Lower lobe of right lung (tissue), 2 donors: ENCODE measurements around the gene ARID1B. TPM values are rescaled to one million over a fixed set of nuclear protein-coding genes. Genes with fewer than 3 reads are reported as not detected.
A peak's percentile ranks its signal among the peaks of the same experiment; 100 is the strongest.

Experiments used
- ATAC-seq, 2 donors: fragments of 200-7000 bp; cut with Tn5 transposase; one replicate each; pipeline ENCODE4 v1.9.1; 2020 to 2022; ENCODE audit warnings: mild to moderate bottlenecking in 2 of 2, moderate library complexity in 2 of 2
- DNase-seq: peaks from one replicate; pipeline ENCODE4 v3.0.0-alpha.2; 2020
- H3K27ac ChIP-seq: fragments of 200-600 bp; one replicate; pipeline ENCODE4 v1.8.0; 2022
- H3K27me3 ChIP-seq: fragments of 200-600 bp; one replicate; pipeline ENCODE4 v1.8.0; 2022; ENCODE audit warnings: low read depth
- H3K36me3 ChIP-seq: fragments of 200-600 bp; one replicate; pipeline ENCODE4 v1.8.0; 2022; ENCODE audit warnings: mild to moderate bottlenecking
- H3K4me1 ChIP-seq: fragments of 200-600 bp; one replicate; pipeline ENCODE4 v1.8.0; 2022
- H3K4me3 ChIP-seq: fragments of 200-600 bp; one replicate; pipeline ENCODE4 v1.8.0; 2022; ENCODE audit warnings: mild to moderate bottlenecking
- H3K9me3 ChIP-seq: fragments of 200-600 bp; one replicate; pipeline ENCODE4 v1.8.0; 2022
- intact Hi-C: fragments of 100-400 bp; cut with DNase I; formaldehyde crosslinking; loops from one replicate; pipeline ENCODE4 v1.11.0; 2022
- total RNA-seq: library from RNA; stranded (reverse); fragmentation: NEBNext Ultra II Directional; extraction: Animal tissue kit (Norgen Biotek cat#: 25700); gene quantifications from one replicate; pipeline ENCODE4 v1.2.1, GENCODE V29; 2021
- TF ChIP-seq, protein P1 (sequence below): fragments of 200-600 bp; IDR thresholded peaks from one replicate; pipeline ENCODE4 v1.8.0; 2022; ENCODE audit warnings: antibody characterized with exemption, mild to moderate bottlenecking
- donor health status: DM: no; HTN: yes; CAD: no; lungs with severe emphysema.

Gene ARID1B
- total RNA-seq, 1 donor from 2014 or later = 95.5 TPM

GRCh38 chr6:156828280-156828703, 51.1 kb downstream of the ARID1B start:
- Histone ChIP-seq H3K27me3 (no peaks in the 10 kb centered on the region), H3K9me3 (no peaks in the 10 kb centered on the region), H3K4me1 (peaks cover 71% of the 10 kb centered on the region), H3K27ac (peak overlapping the region; percentile 48), H3K4me3 (no peak overlapping the region), H3K36me3 (peaks cover 13% of the 10 kb centered on the region)
- DNase-seq = no peak
- TF ChIP-seq, protein P1, sequence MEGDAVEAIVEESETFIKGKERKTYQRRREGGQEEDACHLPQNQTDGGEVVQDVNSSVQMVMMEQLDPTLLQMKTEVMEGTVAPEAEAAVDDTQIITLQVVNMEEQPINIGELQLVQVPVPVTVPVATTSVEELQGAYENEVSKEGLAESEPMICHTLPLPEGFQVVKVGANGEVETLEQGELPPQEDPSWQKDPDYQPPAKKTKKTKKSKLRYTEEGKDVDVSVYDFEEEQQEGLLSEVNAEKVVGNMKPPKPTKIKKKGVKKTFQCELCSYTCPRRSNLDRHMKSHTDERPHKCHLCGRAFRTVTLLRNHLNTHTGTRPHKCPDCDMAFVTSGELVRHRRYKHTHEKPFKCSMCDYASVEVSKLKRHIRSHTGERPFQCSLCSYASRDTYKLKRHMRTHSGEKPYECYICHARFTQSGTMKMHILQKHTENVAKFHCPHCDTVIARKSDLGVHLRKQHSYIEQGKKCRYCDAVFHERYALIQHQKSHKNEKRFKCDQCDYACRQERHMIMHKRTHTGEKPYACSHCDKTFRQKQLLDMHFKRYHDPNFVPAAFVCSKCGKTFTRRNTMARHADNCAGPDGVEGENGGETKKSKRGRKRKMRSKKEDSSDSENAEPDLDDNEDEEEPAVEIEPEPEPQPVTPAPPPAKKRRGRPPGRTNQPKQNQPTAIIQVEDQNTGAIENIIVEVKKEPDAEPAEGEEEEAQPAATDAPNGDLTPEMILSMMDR = no peak
- ATAC-seq = peak; percentile 58 to 69
- intact Hi-C loops = no loop called here

DNA sequence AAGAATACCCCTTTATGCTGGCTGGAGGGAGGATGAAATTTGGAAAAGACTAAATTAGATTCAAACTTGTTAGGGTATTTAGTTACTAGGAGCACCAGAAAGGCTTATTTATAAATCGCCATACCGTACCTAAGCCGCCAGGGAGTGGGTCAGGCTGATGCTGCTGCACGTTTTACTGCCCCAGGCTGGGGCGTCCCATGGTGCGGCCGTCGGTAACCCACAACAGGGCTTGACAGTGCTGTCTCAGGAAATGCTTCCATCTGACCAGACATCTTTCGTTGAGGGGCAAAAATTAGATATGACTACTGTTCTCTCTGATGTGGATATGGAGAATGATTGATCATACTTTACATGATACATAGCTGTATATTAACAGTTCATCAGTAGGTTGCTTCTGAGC, 52.9 kb downstream of the ARID1B start:
- DNase-seq = no peak

DNA sequence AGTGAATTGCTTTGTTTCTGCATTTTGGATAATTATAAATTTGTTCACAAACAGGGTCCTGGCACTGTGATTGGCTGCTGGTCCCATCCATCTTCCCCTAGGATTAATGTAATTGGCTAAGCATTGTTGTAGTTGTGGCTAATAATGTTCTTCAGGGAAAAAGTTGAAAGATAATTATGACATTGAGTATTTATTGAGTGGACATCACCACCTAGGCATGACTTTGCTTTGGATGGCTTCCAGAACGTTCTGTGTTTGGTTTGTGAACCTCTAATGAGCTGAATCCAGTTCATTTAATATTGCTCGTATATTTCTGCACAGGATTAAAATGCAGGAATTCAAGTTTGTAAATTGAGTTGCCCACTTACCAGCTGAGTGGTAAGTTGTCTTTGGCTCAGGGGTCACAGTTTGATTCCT, 55.1 kb downstream of the ARID1B start:
- Histone ChIP-seq H3K4me1 (peaks cover 43% of the 10 kb centered on the region), H3K4me3 (no peak overlapping the region), H3K27ac (peak overlapping the region; percentile 5), H3K9me3 (no peaks in the 10 kb centered on the region), H3K36me3 (peaks cover 24% of the 10 kb centered on the region), H3K27me3 (no peaks in the 10 kb centered on the region)
- TF ChIP-seq, protein P1 = no peak
- no peak for DNase-seq
- ATAC-seq = peak in 1 of 2 donors; percentile 62
- intact Hi-C loops = no loop called here

More for the DNA sequence above, 52.9 kb downstream of the ARID1B start:
- Histone ChIP-seq H3K4me3 (no peak overlapping the region), H3K27ac (no peak overlapping the region), H3K9me3 (no peaks in the 10 kb centered on the region), H3K27me3 (no peaks in the 10 kb centered on the region), H3K4me1 (peaks cover 63% of the 10 kb centered on the region), H3K36me3 (peaks cover 13% of the 10 kb centered on the region)
- TF ChIP-seq, protein P1 = no peak
- intact Hi-C loops = no loop called here
- no peak for ATAC-seq

DNA sequence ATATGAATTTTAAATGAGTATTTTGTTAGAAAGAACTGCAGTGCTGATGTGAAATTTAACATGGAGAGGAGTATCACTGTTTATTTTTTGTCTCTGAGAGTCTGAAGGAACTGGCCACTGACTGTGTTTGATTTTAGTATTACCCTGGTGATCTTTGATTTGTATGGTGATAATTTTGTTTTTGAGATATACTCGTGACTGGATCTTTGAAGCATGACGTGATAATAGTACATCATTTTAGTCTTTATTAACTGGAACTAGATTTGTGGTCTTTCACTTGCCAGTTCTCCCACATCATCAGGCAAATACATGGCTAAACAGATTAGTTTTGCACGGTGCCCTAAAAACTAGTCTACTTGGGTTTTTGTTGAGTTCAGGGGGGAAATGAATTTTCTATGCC, 55.5 kb downstream of the ARID1B start:
- Histone ChIP-seq H3K9me3 (no peaks in the 10 kb centered on the region), H3K4me1 (peaks cover 38% of the 10 kb centered on the region), H3K36me3 (peaks cover 24% of the 10 kb centered on the region), H3K27me3 (no peaks in the 10 kb centered on the region), H3K4me3 (no peak overlapping the region), H3K27ac (peak overlapping the region; percentile 5)
- TF ChIP-seq, protein P1 = no peak
- intact Hi-C loops = no loop called here
- ATAC-seq (peak in 1 of 2 donors; percentile 21), DNase-seq (no peak)

DNA sequence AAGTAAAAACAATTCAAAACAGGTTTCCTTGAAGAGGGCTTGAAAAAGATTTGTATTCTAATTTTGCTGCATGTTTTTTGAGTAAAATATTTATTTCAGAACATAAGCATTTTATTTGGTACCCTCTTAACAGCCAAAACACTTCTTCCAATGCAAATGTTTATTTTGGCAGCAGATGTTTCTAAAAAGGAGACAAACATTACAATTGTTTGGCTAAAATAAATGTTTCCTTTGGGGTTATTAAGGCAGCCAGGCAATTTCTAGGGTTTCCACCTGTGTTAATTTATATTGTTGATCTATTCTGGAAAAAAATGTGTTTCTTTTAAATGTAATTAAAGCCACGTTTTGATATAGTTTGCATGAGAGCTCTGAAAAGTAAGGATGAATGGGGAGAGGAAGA, 56.6 kb downstream of the ARID1B start:
- intact Hi-C loops = no loop called here
- TF ChIP-seq, protein P1 = no peak
- DNase-seq = no peak
- Histone ChIP-seq H3K4me3 (no peak overlapping the region), H3K4me1 (peaks cover 29% of the 10 kb centered on the region), H3K9me3 (no peaks in the 10 kb centered on the region), H3K36me3 (peaks cover 24% of the 10 kb centered on the region), H3K27me3 (no peaks in the 10 kb centered on the region), H3K27ac (no peak overlapping the region)
- no peak for ATAC-seq

- intact Hi-C loops = no loop called here
- peaks cover 52% of the 10 kb centered on the region for H3K4me1 ChIP-seq
- peaks cover 11% of the 10 kb centered on the region for H3K36me3 ChIP-seq
- H3K4me3 ChIP-seq = no peak overlapping the region
- ATAC-seq (no peak), DNase-seq (no peak)
- no peaks in the 10 kb centered on the region for H3K27me3 ChIP-seq
- no peak overlapping the region for H3K27ac ChIP-seq
- TF ChIP-seq, protein P1 = no peak
- H3K9me3 ChIP-seq = no peaks in the 10 kb centered on the region
Measured at GRCh38 chr6:156839129-156839528, 62.0 kb downstream of the ARID1B start.
